ENCODE measurements around the gene MRPL10.

MRPL10 gene

DNA sequence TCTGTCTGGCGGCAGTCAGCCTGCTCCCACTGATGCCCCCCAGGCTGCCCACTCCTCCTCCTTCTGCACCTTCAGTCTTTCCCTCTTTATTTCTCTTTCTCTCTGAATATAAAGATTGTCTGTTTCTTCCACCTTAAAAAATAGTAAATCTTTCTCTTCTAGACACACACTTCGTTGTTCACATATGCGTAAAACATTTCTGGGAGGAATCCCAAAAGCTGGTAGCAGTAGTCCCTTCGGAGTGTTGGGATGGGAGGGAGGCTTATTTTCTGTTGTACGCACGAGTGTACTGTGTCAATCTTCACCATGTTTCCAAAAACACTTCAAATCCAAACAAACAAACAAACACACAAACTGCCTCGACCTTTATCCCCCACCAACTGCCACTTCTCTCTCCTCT is 19.6 kb downstream of the MRPL10 start:
- DNase-seq: no peak

DNA sequence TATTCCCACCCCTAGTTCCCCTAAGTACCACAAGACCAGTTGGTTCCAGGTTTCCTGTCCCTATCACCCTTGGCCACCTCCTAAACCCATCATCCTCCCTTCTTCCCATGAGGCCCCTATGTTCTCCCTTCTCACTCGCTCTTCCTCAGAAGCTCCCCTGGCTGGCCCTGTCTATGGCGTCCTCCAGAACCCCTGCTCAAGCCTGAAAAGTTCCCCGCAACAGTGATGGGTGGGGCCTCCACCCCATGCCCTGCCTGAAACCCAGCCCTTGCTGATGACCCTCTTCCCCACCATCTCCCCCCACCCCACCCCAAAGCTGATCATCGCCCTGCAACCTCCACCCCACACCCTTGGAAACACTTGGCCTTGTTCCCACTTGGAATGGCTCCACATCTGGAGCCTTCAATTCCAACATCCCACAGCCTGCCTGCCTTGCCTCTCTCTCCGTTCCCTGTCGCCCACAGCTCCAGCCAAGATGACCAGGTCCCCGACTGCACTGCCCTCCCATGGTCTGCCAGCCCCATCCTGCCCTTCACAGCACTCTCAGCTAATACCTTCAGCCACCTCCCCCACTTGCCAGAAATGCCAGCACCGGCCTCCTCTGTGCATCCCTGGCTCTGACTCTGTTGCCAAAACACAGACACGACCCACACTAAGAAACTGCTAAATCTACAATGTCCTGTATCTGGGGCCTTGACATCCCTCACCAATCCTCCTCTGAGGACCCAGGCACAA is 20.3 kb downstream of the MRPL10 start:
- no peak for DNase-seq

DNA sequence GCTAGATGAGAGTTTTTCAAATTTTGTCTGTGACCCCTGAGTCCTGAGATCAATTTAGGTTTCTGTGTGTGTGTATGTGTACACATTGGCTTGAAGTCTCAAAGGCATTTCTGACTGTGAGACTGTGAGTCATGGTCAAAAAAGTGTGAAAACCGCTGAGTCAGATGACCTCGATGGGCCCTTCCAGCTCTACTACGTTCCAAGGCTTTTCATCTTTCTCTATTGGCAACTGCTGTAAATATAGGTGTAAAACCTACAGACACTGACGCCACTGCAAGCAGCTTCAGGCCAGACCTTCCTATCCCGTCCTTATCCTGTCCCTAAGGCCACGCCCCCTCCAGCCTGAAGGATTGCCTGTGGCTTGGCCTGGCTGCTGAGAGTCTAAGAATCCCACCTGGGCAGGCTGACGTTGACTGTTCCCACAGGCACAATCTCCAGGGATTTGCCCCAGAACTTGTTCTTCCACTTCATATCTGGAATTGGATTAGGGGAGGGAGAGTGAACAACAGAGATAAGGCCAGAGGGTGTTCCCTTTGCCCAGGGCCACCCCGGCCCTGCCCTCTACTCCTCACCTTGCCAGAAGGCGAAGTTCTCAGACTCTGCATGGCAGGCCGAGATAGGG is 21.0 kb downstream of the MRPL10 start:
- DNase-seq: no peak

GRCh38 chr17:47808830-47809480 is 22.4 kb downstream of the MRPL10 start:
- no peak for DNase-seq

- no peak for DNase-seq
Observed at GRCh38 chr17:47808036-47808829, 23.1 kb downstream of the MRPL10 start.

GRCh38 chr17:47807421-47807820 is 23.9 kb downstream of the MRPL10 start:
- DNase-seq: no peak

- DNase-seq: no peak
Observed at GRCh38 chr17:47806913-47807255, 24.5 kb downstream of the MRPL10 start.

- no peak for DNase-seq
Observed at GRCh38 chr17:47806026-47806912, 25.1 kb downstream of the MRPL10 start.

GRCh38 chr17:47804461-47804860 is 26.9 kb downstream of the MRPL10 start:
- DNase-seq: no peak

GRCh38 chr17:47803751-47804150 is 27.6 kb downstream of the MRPL10 start:
- DNase-seq: no peak

- no peak for DNase-seq
Observed at GRCh38 chr17:47803201-47803600, 28.1 kb downstream of the MRPL10 start.

DNA sequence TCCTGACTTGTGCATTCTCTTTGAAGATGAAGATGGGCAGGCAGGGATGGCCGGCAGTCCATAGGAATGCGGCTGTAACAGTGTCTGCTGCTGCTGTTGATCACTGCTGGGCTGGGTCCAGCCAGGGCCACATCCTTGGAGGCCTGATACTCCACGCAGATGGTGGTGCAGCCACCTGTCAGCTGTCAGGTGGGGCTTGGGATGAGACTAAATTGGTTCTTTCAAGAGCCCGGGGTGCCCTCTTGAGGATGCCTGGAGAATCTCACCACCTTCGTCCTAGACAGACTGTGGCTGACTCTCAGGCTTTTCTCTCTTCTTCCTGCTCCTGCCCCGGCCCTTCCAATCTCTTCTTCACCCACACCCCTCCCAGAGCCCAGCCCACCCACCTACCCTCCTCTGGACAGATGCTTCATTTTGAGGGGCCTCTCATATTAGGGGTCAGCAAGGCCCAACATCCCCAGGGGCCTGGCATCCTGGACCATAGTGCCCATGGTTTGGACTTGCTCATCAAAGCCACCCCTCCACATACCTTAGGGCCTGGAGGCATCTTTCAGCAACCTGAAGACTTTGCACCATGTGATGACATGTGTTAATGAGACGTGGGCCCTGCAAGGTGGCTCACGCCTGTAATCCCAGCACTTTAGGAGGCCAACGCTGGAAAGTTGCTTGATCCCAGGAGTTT is 28.9 kb downstream of the MRPL10 start:
- DNase-seq: peak; percentile 64

- no peak for DNase-seq
Observed at GRCh38 chr17:47801906-47802305, 29.4 kb downstream of the MRPL10 start.

DNA sequence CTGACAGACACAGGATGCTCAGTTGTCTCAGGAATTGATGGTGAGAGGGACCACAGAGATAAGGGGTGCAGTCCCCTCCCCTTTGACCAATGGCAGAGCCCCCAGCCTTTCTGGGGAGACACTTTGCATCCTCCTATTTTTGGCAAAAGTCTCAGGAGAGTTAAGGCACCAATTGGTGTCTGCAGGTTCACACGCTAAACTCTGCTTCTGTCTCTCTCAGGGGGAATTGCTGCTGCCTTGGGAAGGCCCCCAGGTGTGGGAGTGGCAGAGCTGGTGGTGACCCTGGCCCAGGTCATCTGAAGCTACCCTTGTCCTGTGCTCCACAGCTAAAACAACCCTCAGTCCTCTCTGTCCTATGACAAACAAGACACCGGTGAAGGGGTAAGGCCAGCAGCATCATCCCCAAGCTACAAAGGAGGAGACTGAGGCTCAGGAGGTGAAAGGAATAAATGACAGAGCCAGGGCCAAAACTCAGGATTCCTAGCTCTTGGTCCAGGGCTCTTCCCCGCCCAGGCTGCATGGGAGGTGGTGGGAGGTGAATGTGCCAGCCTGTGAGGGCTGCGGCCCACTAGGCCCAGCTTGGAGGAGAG is 30.1 kb downstream of the MRPL10 start:
- DNase-seq: no peak

DNA sequence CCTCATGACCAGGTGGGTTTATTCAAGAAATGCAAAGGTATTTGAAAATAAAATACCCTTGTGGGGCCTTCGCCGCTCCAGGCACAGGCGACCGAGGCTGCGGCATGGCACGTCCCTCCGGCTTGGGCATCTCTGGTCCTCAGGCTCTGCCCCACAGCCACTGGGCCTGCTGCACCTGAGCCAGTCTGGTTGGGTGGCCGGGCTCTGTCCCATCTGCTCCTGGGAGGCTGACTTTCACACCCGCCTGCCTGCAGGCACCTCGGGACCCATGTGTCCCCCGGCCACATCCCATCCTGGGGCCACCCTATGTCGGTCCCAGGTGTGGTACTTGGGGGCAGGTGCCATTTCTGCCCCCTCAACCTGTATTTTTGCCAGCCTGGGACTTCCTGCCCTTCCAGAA is 30.7 kb downstream of the MRPL10 start:
- no peak for DNase-seq

DNA sequence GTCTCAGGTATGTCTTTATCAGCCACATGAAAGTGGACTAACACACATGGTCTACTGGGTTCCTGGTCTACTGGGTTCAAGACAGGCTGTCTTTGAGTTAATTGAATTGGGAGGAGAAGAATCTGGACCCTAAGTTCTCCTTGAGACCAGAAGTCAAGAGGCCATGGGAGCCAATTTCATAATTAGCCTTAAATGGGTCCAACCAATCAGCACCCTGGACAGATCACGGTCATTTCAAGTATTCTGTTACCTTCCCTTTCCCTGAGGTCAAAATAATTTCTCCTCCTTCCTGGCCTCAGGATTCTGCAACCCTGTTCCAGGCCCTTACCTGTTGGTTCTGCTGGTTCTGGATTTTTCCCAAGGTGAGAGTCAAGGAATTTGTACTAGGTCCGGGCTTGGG is 33.5 kb downstream of the MRPL10 start:
- no peak for DNase-seq

- no peak for DNase-seq
Observed at GRCh38 chr17:47792979-47793378, 38.4 kb downstream of the MRPL10 start.

DNA sequence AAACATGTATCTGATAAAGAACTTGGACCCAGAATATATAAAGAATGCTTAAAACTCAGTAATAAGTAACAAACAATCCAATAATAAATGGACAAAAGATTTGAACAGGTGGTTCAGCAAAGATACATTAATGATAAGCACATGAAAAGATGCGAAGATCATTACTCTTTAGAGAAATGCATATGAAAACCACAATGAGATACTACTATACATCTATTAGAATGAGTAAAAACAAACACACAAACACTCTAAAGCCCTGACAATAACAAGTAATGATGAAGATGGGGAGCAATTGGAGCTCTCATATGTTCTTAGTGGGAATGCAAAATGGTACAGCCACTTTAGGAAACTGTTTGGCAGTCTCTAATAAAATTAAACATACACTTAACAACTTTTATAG is 38.9 kb downstream of the MRPL10 start:
- no peak for DNase-seq

GRCh38 chr17:47791025-47791424 is 40.3 kb downstream of the MRPL10 start:
- no peak for DNase-seq

DNA sequence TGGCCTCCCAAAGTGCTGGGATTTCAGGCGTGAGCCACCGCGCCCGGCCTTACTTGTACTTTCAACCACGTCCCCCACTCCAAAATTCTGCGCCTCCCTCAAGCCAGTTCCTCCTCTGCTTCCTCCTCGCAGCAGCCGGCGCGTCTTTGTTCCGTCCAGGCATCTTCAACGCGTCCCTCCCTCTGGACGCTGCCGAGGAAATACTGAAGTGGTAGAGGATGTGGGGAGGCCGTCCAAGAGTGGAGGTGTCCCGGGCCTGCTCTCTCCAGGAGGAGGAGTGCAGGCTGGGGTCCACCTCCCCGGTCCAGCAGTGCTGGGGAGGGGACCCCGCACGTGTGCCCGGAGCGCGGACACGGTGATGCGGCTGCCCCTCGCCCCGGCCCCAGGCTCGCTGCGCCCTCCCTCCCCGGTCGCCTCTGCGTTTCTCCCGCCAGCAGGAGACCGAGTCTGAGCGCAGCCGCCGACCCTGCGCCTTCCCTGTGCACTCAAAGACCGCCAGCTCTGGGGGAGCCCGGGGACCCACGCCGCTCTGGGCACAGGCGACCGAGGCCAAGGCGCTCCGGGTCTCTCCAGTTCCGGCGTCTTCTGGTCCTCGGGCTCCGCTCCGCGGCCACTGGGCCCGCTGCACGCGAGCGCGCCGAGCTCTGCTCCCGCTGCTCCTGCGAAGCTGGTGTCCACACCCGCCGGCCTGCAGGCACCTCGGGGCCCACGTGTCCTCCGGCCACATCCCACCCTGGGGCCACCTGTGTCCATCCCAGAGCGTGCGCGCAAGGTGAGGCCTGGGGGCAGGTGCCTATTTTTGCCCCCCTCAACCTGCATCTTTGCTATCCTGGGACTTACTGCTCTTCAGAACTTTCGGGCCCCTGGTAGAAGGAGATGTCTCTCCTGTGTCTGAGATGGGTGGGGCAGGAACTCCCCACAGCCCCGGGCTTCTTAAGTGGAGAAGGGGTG is 41.5 kb downstream of the MRPL10 start:
- peak; percentile 50 for DNase-seq
